Measurements from ENCODE around the gene PSMB7. TPM values are rescaled to one million over a fixed set of nuclear protein-coding genes. Genes with fewer than 3 reads are reported as not detected.
A peak's percentile ranks its signal among the peaks of the same experiment; 100 is the strongest.

Gene PSMB7
- total RNA-seq, 2 experiments from 2014 or later: 164 to 186 TPM

GRCh38 chr9:124388275-124389048, 26.8 kb downstream of the PSMB7 start:
- no peak overlapping the region for H3K4me3 ChIP-seq (ENCODE audit: low read depth, low read length, poor library complexity, severe bottlenecking)
- H3K4me1 ChIP-seq (ENCODE audit: insufficient read depth, low read length, poor library complexity, severe bottlenecking): peaks cover 5% of the 10 kb centered on the region
- peaks cover 17% of the 10 kb centered on the region for H4K20me1 ChIP-seq (ENCODE audit: insufficient read depth, low read length)
- peak; percentile 5 for DNase-seq (ENCODE audit: low spot score)
- H2AFZ ChIP-seq (ENCODE audit: low read length): no peak overlapping the region
- no peaks in the 10 kb centered on the region for H3K9me2 ChIP-seq (ENCODE audit: insufficient read depth, low read length)
- no peak overlapping the region for H3K4me2 ChIP-seq (ENCODE audit: low read length)
- intact Hi-C loops (cut with micrococcal nuclease; ENCODE audit: unreplicated experiment): no loop called here
- peaks cover 41% of the 10 kb centered on the region for H3K36me3 ChIP-seq (ENCODE audit: insufficient read depth, low read length)
- H3K9me3 ChIP-seq (ENCODE audit: low read length): no peaks in the 10 kb centered on the region
- no peak for TF ChIP-seq CTCF (conservative IDR thresholded peaks at IDR 0.05; ENCODE audit: low read length)
- no peak for TF ChIP-seq EZH2phosphoT487 (IDR thresholded peaks at IDR 0.05; ENCODE audit: borderline replicate concordance, low read depth, low read length)
- H3K79me2 ChIP-seq (ENCODE audit: insufficient read depth, low read depth, low read length): peaks cover 54% of the 10 kb centered on the region; the same call in 1 of the 2 replicates
- ChIA-PET POLR2A (interaction anchor here (0.5 to 2.3 kb wide), 4 partner anchors 10 to 306 kb away, joined by 3 to 4 read pairs (median 4); no protein-coding TSS in a partner anchor), CTCF (ENCODE audit: unreplicated experiment) (no interaction called here)
- BruUV-seq (replicated peaks): no TSS peak
- no peak overlapping the region for H3K27ac ChIP-seq (ENCODE audit: low read depth, low read length, poor library complexity, severe bottlenecking)

- intact Hi-C loops (cut with micrococcal nuclease; ENCODE audit: unreplicated experiment): no loop called here
- Histone ChIP-seq H3K4me1 (ENCODE audit: insufficient read depth, low read length, poor library complexity, severe bottlenecking) (peaks cover 5% of the 10 kb centered on the region), H3K27ac (ENCODE audit: low read depth, low read length, poor library complexity, severe bottlenecking) (no peak overlapping the region), H3K36me3 (ENCODE audit: insufficient read depth, low read length) (peaks cover 50% of the 10 kb centered on the region), H3K4me2 (ENCODE audit: low read length) (no peak overlapping the region), H3K9me3 (ENCODE audit: low read length) (no peaks in the 10 kb centered on the region), H3K79me2 (ENCODE audit: insufficient read depth, low read depth, low read length) (peaks cover 46% of the 10 kb centered on the region; the same call in 1 of the 2 replicates), H3K4me3 (ENCODE audit: low read depth, low read length, poor library complexity, severe bottlenecking) (no peak overlapping the region), H4K20me1 (ENCODE audit: insufficient read depth, low read length) (peaks cover 17% of the 10 kb centered on the region), H2AFZ (ENCODE audit: low read length) (no peak overlapping the region), H3K9me2 (ENCODE audit: insufficient read depth, low read length) (no peaks in the 10 kb centered on the region)
- ChIA-PET POLR2A (interaction anchor here (0.7 kb wide), 1 partner anchor 68 kb away, joined by 4 read pairs; no protein-coding TSS in a partner anchor), CTCF (ENCODE audit: unreplicated experiment) (no interaction called here)
- TF ChIP-seq EZH2phosphoT487 (IDR thresholded peaks at IDR 0.05; ENCODE audit: borderline replicate concordance, low read depth, low read length) (no peak), CTCF (conservative IDR thresholded peaks at IDR 0.05; ENCODE audit: low read length) (no peak)
- no peak for DNase-seq (ENCODE audit: low spot score)
- BruUV-seq (replicated peaks): no TSS peak
Observed at GRCh38 chr9:124386201-124386600, 29.0 kb downstream of the PSMB7 start.

GRCh38 chr9:124385623-124386022, 29.6 kb downstream of the PSMB7 start:
- DNase-seq (ENCODE audit: low spot score): no peak
- intact Hi-C loops (cut with micrococcal nuclease; ENCODE audit: unreplicated experiment): no loop called here
- H3K4me2 ChIP-seq (ENCODE audit: low read length): no peak overlapping the region
- POLR2A ChIA-PET: interaction anchor here (1.0 kb wide), 1 partner anchor 23 kb away, joined by 3 read pairs; no protein-coding TSS in a partner anchor
- H3K4me3 ChIP-seq (ENCODE audit: low read depth, low read length, poor library complexity, severe bottlenecking): no peak overlapping the region
- peaks cover 5% of the 10 kb centered on the region for H3K4me1 ChIP-seq (ENCODE audit: insufficient read depth, low read length, poor library complexity, severe bottlenecking)
- no peaks in the 10 kb centered on the region for H3K9me3 ChIP-seq (ENCODE audit: low read length)
- H3K36me3 ChIP-seq (ENCODE audit: insufficient read depth, low read length): peaks cover 50% of the 10 kb centered on the region
- no peaks in the 10 kb centered on the region for H3K9me2 ChIP-seq (ENCODE audit: insufficient read depth, low read length)
- no peak overlapping the region for H3K27ac ChIP-seq (ENCODE audit: low read depth, low read length, poor library complexity, severe bottlenecking)
- BruUV-seq (replicated peaks): no TSS peak
- no peak overlapping the region for H2AFZ ChIP-seq (ENCODE audit: low read length)
- TF ChIP-seq EZH2phosphoT487 (IDR thresholded peaks at IDR 0.05; ENCODE audit: borderline replicate concordance, low read depth, low read length) (no peak), CTCF (conservative IDR thresholded peaks at IDR 0.05; ENCODE audit: low read length) (no peak)
- CTCF ChIA-PET (ENCODE audit: unreplicated experiment): no interaction called here
- H3K79me2 ChIP-seq (ENCODE audit: insufficient read depth, low read depth, low read length): peaks cover 45% of the 10 kb centered on the region; the same call in 1 of the 2 replicates
- peaks cover 17% of the 10 kb centered on the region for H4K20me1 ChIP-seq (ENCODE audit: insufficient read depth, low read length)
